GM18951 (cell line): Measurements from ENCODE around the gene NCOR1.

Experiments
- POLR2A ChIP-seq: IDR thresholded peaks from 4 replicates; pipeline ENCODE4 v1.6.1; 2011; ENCODE audit warnings: mild to moderate bottlenecking; ENCODE audit not compliant: insufficient read length, insufficient read depth; ENCODE audit errors: extremely low read depth
- in situ Hi-C: fragments of 300-500 bp; cut with MboI; formaldehyde crosslinking; loops from one replicate; pipeline ENCODE4 v1.12.0; 2022; ENCODE audit warnings: low sequenced_read_pairs, mixed read lengths, inconsistent platforms; ENCODE audit not compliant: unreplicated experiment

NCOR1 gene

GRCh38 chr17:16215273-16215964 lies at the start of gene NCOR1:
Gene NCOR1, minus strand, starts transcription at chr17:16215534. Its CDS starts 20,965 bp downstream, at chr17:16194569.
- peak; percentile 97 for TF ChIP-seq POLR2A
- in situ Hi-C loops: no loop called here

DNA sequence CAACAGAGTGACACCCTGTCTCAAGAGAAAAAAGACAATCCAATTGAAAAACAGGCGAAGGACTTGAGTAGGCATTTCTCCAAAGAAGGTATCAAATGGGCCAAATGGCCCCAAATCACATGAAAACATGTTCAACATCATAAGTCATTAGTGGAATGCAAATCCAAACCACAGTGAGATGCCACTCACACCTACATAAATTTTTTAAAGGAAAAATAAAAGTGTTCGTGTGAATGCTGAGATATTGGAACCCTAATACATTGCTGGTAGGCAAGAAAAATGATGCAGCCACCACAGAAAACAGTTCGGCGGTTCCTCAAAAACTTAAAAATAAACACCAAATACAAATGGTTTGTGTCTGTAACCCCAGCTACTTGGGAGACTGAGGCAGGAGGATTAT lies 46.9 kb upstream of the NCOR1 start:
- no peak for TF ChIP-seq POLR2A
- in situ Hi-C loops: no loop called here

- no peak for TF ChIP-seq POLR2A
- in situ Hi-C loops: no loop called here
These were observed 45.7 kb upstream of the NCOR1 start for GRCh38 chr17:16261049-16261448.

GRCh38 chr17:16259926-16260325 lies 44.6 kb upstream of the NCOR1 start:
- TF ChIP-seq POLR2A: no peak
- in situ Hi-C loops: no loop called here

DNA sequence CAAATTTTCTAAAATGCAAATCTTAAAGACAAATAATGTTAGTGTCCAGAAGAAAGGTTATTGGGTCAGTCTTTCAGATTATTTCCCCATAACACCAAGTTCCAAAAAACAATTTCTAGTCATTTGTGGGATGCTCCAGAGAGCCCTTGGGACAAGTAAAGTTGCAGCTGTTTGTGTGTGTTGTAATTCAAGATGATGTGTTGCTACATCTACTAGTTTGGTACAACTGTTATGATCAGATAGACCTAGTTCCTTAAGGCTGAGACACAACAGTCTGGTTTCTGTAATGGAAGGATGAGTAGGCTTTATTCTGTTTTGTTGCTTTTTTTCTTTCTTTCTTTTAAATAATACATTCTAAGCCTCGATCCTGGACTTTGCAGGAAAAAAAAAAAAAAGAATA lies 43.6 kb upstream of the NCOR1 start:
- in situ Hi-C loops: no loop called here

GRCh38 chr17:16255481-16255921 lies 40.2 kb upstream of the NCOR1 start:
- in situ Hi-C loops: no loop called here
- TF ChIP-seq POLR2A: no peak

More for the DNA sequence above, 43.6 kb upstream of the NCOR1 start:
- no peak for TF ChIP-seq POLR2A

GRCh38 chr17:16254773-16255400 lies 39.6 kb upstream of the NCOR1 start:
- TF ChIP-seq POLR2A: no peak
- in situ Hi-C loops: no loop called here

- in situ Hi-C loops: no loop called here
- no peak for TF ChIP-seq POLR2A
These were observed 36.2 kb upstream of the NCOR1 start for GRCh38 chr17:16251556-16251955.

- in situ Hi-C loops: no loop called here
- no peak for TF ChIP-seq POLR2A
These were observed 35.7 kb upstream of the NCOR1 start for GRCh38 chr17:16251043-16251442.

DNA sequence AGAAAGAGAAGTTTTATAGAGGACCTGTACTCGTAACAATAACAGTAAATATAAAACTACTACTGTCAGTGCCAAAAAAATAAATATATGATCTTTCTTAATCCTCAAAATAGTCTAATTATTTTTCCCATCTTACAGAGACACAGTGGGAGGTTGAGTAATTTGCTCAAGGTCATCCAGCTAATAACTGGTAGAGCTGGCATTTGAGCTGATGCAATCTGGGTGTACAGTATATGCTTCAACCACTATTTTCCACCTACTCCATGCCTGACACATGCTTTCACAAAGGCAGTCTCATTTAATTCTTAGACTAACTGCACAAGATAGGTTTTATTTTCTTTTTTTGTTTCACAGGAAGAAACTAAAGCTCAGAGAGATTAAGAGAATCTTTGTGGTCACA lies 35.3 kb upstream of the NCOR1 start:
- in situ Hi-C loops: no loop called here
- TF ChIP-seq POLR2A: no peak

DNA sequence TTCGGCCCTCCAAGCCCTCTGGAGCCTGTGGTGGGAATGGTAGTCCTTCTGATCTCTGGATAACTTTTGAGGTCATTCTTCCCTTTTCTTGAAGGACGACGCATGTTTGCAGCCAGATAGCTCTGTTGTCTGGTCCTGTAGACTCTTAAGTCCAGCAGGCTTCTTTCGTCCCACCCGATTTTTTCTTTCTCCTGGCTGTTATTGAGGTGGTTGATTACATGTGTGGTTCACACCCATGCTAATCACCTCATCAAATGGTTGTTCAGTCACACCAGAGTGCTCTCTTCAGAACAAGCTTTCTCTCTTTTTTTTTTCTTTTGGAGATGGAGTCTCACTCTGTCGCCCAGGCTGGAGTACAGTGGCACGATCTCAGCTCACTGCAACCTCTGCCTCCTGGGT lies 32.3 kb upstream of the NCOR1 start:
- in situ Hi-C loops: no loop called here
- no peak for TF ChIP-seq POLR2A

DNA sequence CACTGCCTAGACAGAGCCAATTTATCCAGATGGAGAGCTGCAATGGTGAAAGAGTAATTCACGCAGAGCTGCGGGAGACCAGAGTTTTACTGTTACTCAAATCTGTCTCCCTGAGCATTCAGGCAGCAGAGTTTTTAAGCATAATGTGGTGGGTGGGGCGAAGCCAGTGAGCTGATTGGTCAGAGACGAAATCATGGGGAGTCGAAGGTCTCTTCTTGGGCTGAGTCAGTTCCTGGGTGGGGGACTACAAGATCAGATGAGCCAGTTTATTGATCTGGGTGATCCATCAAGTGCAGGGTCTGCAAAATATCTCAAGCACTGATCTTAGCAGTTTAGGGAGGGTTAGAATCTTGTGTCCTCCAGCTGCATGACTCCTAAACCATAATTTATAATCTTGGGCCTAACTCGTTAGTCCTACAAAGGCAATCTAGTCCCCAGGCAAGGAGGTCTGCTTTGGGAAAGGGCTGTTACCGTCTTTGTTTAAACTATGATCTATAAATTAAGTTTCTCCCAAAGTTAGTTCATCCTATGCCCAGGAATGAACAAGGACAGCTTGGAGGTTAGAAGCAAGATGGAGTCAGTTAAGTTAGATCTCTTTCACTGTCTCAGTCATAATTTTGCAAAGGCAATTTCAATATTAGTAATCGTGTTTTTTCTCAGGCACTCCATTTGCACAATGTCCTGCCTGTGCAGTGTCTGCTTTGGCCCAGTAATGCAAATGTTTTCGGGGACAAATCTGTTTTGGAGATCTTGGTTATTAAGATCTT lies 28.6 kb upstream of the NCOR1 start:
- no peak for TF ChIP-seq POLR2A
- in situ Hi-C loops: no loop called here

DNA sequence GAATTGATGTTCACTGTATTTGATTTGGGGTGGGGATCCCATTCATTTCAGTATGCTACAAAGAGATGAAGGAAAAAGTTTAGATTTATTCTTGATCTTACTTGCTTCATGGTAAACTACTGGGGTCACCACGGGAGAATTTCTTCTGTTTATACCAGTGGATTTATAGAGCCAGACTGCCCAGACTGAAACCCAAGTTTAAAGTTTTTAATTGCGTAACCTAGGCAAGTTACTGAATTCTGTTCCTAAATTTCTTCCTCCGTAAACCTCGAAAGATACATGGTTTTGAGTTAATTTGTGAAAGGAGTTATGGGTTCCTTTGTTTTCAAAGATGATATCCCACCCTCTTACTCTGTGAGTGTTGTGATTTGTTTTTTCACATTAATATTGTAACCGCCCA lies 28.1 kb upstream of the NCOR1 start:
- TF ChIP-seq POLR2A: no peak
- in situ Hi-C loops: no loop called here
